ENCODE results near the gene EPB42.

GRCh38 chr15:43243020-43243645 is 22.3 kb upstream of the EPB42 start:
- TF ChIP-seq CTCF (IDR thresholded peaks at IDR 0.05): no peak
- no peak for TF ChIP-seq EZH2 (IDR thresholded peaks at IDR 0.05; ENCODE audit: borderline replicate concordance, insufficient read depth, low read depth, low read length, poor library complexity, severe bottlenecking)
